H9 (cell line): Measurements from ENCODE around the gene TARBP2. TPM values are rescaled to one million over a fixed set of nuclear protein-coding genes. Genes with fewer than 3 reads are reported as not detected.

Source experiments
- DNase-seq: peaks from one replicate; pipeline ENCODE4 v3.0.0-alpha.2; 2017
- H2AFZ ChIP-seq: one replicate; pipeline ENCODE4 v1.6.1; 2013; ENCODE audit warnings: mild to moderate bottlenecking, low read length, control low read depth, moderate library complexity
- H2AK5ac ChIP-seq: 2 replicates; pipeline ENCODE4 v1.6.1; 2013; ENCODE audit warnings: low read length, control low read depth, mixed read lengths; ENCODE audit not compliant: insufficient read length
- H2BK120ac ChIP-seq: one replicate; pipeline ENCODE4 v1.6.1; 2013; ENCODE audit warnings: low read depth, mild to moderate bottlenecking, low read length, control low read depth, inconsistent platforms; ENCODE audit not compliant: poor library complexity, severe bottlenecking
- H2BK12ac ChIP-seq: 2 replicates; pipeline ENCODE4 v1.6.1; 2013; ENCODE audit warnings: low read length, control low read depth, mixed read lengths, low read depth; ENCODE audit not compliant: insufficient read length
- H2BK15ac ChIP-seq: 2 replicates; pipeline ENCODE4 v1.6.1; 2013; ENCODE audit warnings: low read depth, low read length, control low read depth
- H2BK20ac ChIP-seq: one replicate; pipeline ENCODE4 v1.6.1; 2013; ENCODE audit warnings: low read depth, mild to moderate bottlenecking, low read length, control low read depth, inconsistent platforms; ENCODE audit not compliant: poor library complexity, severe bottlenecking
- H2BK5ac ChIP-seq: 2 replicates; pipeline ENCODE4 v1.6.1; 2013; ENCODE audit warnings: low read length, control low read depth, mixed read lengths; ENCODE audit not compliant: insufficient read length
- H3K14ac ChIP-seq: 2 replicates; pipeline ENCODE4 v1.6.1; 2013; ENCODE audit warnings: low read length, control low read depth; ENCODE audit not compliant: insufficient read depth
- H3K18ac ChIP-seq: 2 replicates; pipeline ENCODE4 v1.6.1; 2013; ENCODE audit warnings: low read depth, mild to moderate bottlenecking, mixed read lengths, low read length, control low read depth; ENCODE audit not compliant: insufficient read length
- H3K23ac ChIP-seq: 2 replicates; pipeline ENCODE4 v1.6.1; 2013; ENCODE audit warnings: low read length, control low read depth, mixed read lengths, low read depth; ENCODE audit not compliant: insufficient read length
- H3K23me2 ChIP-seq: 2 replicates; pipeline ENCODE4 v1.6.1; 2013; ENCODE audit warnings: low read depth, mild to moderate bottlenecking, mixed read lengths, low read length, control low read depth; ENCODE audit not compliant: insufficient read length, poor library complexity, severe bottlenecking
- H3K27ac ChIP-seq: 2 replicates; pipeline ENCODE4 v1.5.1; 2013; ENCODE audit warnings: low read length, control low read depth, mixed read lengths, low read depth; ENCODE audit not compliant: insufficient read length
- H3K27me3 ChIP-seq: 2 replicates; pipeline ENCODE4 v1.6.1; 2013; ENCODE audit warnings: low read length, control low read depth, inconsistent platforms; ENCODE audit not compliant: insufficient read depth
- H3K4ac ChIP-seq: 2 replicates; pipeline ENCODE4 v1.6.1; 2013; ENCODE audit warnings: low read depth, mild to moderate bottlenecking, control low read depth, inconsistent platforms, low read length, moderate library complexity
- H3K4me1 ChIP-seq: 2 replicates; pipeline ENCODE4 v1.6.1; 2013; ENCODE audit warnings: low read length, control low read depth, inconsistent platforms; ENCODE audit not compliant: insufficient read depth
- H3K4me2 ChIP-seq: 2 replicates; pipeline ENCODE4 v1.6.1; 2013; ENCODE audit warnings: low read length, control low read depth, mixed read lengths; ENCODE audit not compliant: insufficient read length, insufficient read depth
- H3K56ac ChIP-seq: 2 replicates; pipeline ENCODE4 v1.6.1; 2013; ENCODE audit warnings: low read depth, mild to moderate bottlenecking, mixed read lengths, low read length, control low read depth; ENCODE audit not compliant: insufficient read length
- H3K79me1 ChIP-seq: 2 replicates; pipeline ENCODE4 v1.6.1; 2013; ENCODE audit warnings: low read depth, mild to moderate bottlenecking, moderate library complexity, low read length, control low read depth, inconsistent platforms; ENCODE audit not compliant: insufficient read depth, poor library complexity, severe bottlenecking
- H3K79me2 ChIP-seq: 2 replicates; pipeline ENCODE4 v1.6.1; 2013; ENCODE audit warnings: low read length, control low read depth, inconsistent platforms; ENCODE audit not compliant: insufficient read depth
- H3K9ac ChIP-seq: 2 replicates; pipeline ENCODE4 v1.6.1; 2013; ENCODE audit warnings: low read length, control low read depth, mixed read lengths; ENCODE audit not compliant: insufficient read length; ENCODE audit errors: extremely low read depth
- H3K9me3 ChIP-seq: one replicate; pipeline ENCODE4 v1.6.1; 2013; ENCODE audit warnings: low read depth, low read length, inconsistent platforms; ENCODE audit not compliant: control insufficient read depth
- H3T11ph ChIP-seq: one replicate; pipeline ENCODE4 v1.6.1; 2013; ENCODE audit warnings: mild to moderate bottlenecking, low read length, control low read depth, inconsistent platforms
- H4K20me1 ChIP-seq: one replicate; pipeline ENCODE4 v1.6.1; 2013; ENCODE audit not compliant: control insufficient read depth, insufficient read length, insufficient read depth
- H4K5ac ChIP-seq: 2 replicates; pipeline ENCODE4 v1.6.1; 2013; ENCODE audit warnings: low read depth, mild to moderate bottlenecking, mixed read lengths, low read length, control low read depth; ENCODE audit not compliant: insufficient read length
- H4K8ac ChIP-seq: replicated peaks from 2 replicates; pipeline ENCODE4 v1.6.1; 2013; ENCODE audit warnings: low read length, control low read depth, mixed read lengths, low read depth; ENCODE audit not compliant: insufficient read length
- H4K91ac ChIP-seq: 2 replicates; pipeline ENCODE4 v1.6.1; 2013; ENCODE audit warnings: low read depth, mild to moderate bottlenecking, moderate library complexity, mixed read lengths, low read length, control low read depth; ENCODE audit not compliant: insufficient read length
- H3K27ac Mint-ChIP-seq, 3 experiments: 2 replicates in 2 of 3; 3 replicates in 1 of 3; pipeline ENCODE4 v1.8.0; 2020 to 2021; ENCODE audit warnings: mixed read lengths in 3 of 3, mild to moderate bottlenecking in 1 of 3, moderate library complexity in 1 of 3
- H3K27me3 Mint-ChIP-seq: 2 replicates; pipeline ENCODE4 v1.8.0; 2021; ENCODE audit warnings: low read depth, mild to moderate bottlenecking, moderate library complexity, mixed read lengths
- H3K36me3 Mint-ChIP-seq, 3 experiments: 2 replicates in 2 of 3; 3 replicates in 1 of 3; pipeline ENCODE4 v1.8.0; 2020 to 2021; ENCODE audit warnings: low read depth in 3 of 3, mixed read lengths in 3 of 3; ENCODE audit not compliant: insufficient read depth in 1 of 3
- H3K4me1 Mint-ChIP-seq, 2 experiments: 2 replicates each; pipeline ENCODE4 v1.8.0; 2020; ENCODE audit warnings: mixed read lengths in 2 of 2
- H3K4me3 Mint-ChIP-seq, 2 experiments: 2 replicates in 1 of 2; 3 replicates in 1 of 2; pipeline ENCODE4 v1.8.0; 2020 to 2021; ENCODE audit warnings: mild to moderate bottlenecking in 2 of 2, mixed read lengths in 2 of 2, moderate library complexity in 1 of 2
- H3K9me3 Mint-ChIP-seq, 2 experiments: 2 replicates in 1 of 2; 3 replicates in 1 of 2; pipeline ENCODE4 v1.8.0; 2020; ENCODE audit warnings: mild to moderate bottlenecking in 2 of 2, mixed read lengths in 2 of 2, moderate library complexity in 1 of 2
- WGBS: extraction: QIAGEN DNeasy Blood & Tissue Kit; methylation state at CpG from one replicate; pipeline ENCODE4 v1.1.7; 2013; ENCODE audit warnings: missing lambda C conversion rate, low lambda C conversion rate, mixed read lengths; ENCODE audit not compliant: insufficient read length; ENCODE audit errors: extremely low coverage; 5-methylcytosine and 5-hydroxymethylcytosine counted together
- total RNA-seq: library from RNA; stranded (reverse); gene quantifications from 2 replicates; pipeline ENCODE4 v1.2.1, GENCODE V29; 2021
- TF ChIP-seq, protein P1 (sequence below): fragments of 200-600 bp; sonication (generic); conservative IDR thresholded peaks from 3 replicates; pipeline ENCODE4 v1.8.0; 2021; ENCODE audit warnings: antibody characterized with exemption, mild to moderate bottlenecking

Gene TARBP2
- total RNA-seq, 1 experiment from 2014 or later: 79.2 TPM

GRCh38 chr12:53508534-53509170 lies 7.6 kb downstream of the TARBP2 start:
- Histone ChIP-seq H3T11ph (no peak overlapping the region), H3K4me2 (no peak overlapping the region), H2BK5ac (no peak overlapping the region), H2BK20ac (no peak overlapping the region), H3K27me3 (no peaks in the 10 kb centered on the region), H2AK5ac (no peak overlapping the region), H3K9me3 (no peaks in the 10 kb centered on the region), H3K4ac (no peak overlapping the region), H3K23ac (no peak overlapping the region), H2BK120ac (no peak overlapping the region), H3K56ac (no peak overlapping the region), H3K27ac (no peak overlapping the region), H4K5ac (no peak overlapping the region), H3K9ac (no peak overlapping the region), H3K4me1 (no peaks in the 10 kb centered on the region), H4K20me1 (no peaks in the 10 kb centered on the region), H3K18ac (no peak overlapping the region), H4K8ac (no peak overlapping the region), H3K14ac (no peak overlapping the region), H2AFZ (no peak overlapping the region), H3K79me2 (no peaks in the 10 kb centered on the region), H2BK12ac (no peak overlapping the region), H2BK15ac (no peak overlapping the region), H4K91ac (no peak overlapping the region), H3K79me1 (no peaks in the 10 kb centered on the region), H3K23me2 (no peaks in the 10 kb centered on the region)
- DNase-seq: peak; percentile 94
- TF ChIP-seq, protein P1, sequence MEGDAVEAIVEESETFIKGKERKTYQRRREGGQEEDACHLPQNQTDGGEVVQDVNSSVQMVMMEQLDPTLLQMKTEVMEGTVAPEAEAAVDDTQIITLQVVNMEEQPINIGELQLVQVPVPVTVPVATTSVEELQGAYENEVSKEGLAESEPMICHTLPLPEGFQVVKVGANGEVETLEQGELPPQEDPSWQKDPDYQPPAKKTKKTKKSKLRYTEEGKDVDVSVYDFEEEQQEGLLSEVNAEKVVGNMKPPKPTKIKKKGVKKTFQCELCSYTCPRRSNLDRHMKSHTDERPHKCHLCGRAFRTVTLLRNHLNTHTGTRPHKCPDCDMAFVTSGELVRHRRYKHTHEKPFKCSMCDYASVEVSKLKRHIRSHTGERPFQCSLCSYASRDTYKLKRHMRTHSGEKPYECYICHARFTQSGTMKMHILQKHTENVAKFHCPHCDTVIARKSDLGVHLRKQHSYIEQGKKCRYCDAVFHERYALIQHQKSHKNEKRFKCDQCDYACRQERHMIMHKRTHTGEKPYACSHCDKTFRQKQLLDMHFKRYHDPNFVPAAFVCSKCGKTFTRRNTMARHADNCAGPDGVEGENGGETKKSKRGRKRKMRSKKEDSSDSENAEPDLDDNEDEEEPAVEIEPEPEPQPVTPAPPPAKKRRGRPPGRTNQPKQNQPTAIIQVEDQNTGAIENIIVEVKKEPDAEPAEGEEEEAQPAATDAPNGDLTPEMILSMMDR: peak; percentile 96
- Mint-ChIP-seq H3K27ac (no peak overlapping the region; a peak in 1 of 7 replicates), H3K4me3 (no peak overlapping the region), H3K36me3 (peaks cover 19 to 31% (median 29%) of the 10 kb centered on the region in 3 experiments), H3K27me3 (no peaks in the 10 kb centered on the region), H3K9me3 (no peaks in the 10 kb centered on the region), H3K4me1 (peaks cover 5 to 11% of the 10 kb centered on the region in 2 experiments; a peak in 3 of 4 replicates)
- no CpG with 5 or more reads among the region's 7 CpGs for WGBS
